Measurements from ENCODE around the gene HIPK4. TPM values are rescaled to one million over a fixed set of nuclear protein-coding genes. Genes with fewer than 3 reads are reported as not detected.

The HIPK4 gene
- total and polyA plus RNA-seq, 2 of the 4 experiments (the other 2 are of a cell fraction), result 0.12 to 0.18 TPM

- Histone ChIP-seq H4K20me1 (ENCODE audit: insufficient read depth, low read length) (no peaks in the 10 kb centered on the region), H3K9me3 (ENCODE audit: control insufficient read depth, insufficient read depth, low read length) (no peaks in the 10 kb centered on the region), H2AFZ (replicated peaks; ENCODE audit: low read length, poor library complexity) (no peak overlapping the region), H2BK20ac (ENCODE audit: low read depth, low read length) (no peak overlapping the region), H3K23ac (ENCODE audit: low read depth, low read length) (no peak overlapping the region), H4K5ac (ENCODE audit: low read depth, low read length) (no peak overlapping the region), H3K4me1 (ENCODE audit: control insufficient read depth, insufficient read depth, low read length) (no peaks in the 10 kb centered on the region), H2BK15ac (ENCODE audit: low read depth, low read length) (no peak overlapping the region), H3K56ac (ENCODE audit: extremely low read depth, insufficient read depth, low read length) (no peak overlapping the region), H4K91ac (ENCODE audit: insufficient read depth, low read depth, low read length) (no peak overlapping the region), H3K4ac (ENCODE audit: low read depth, low read length) (no peak overlapping the region), H3K36me3 (ENCODE audit: control insufficient read depth, insufficient read depth, low read length) (peaks cover 51% of the 10 kb centered on the region), H3K9me1 (ENCODE audit: insufficient read depth, low read length) (no peaks in the 10 kb centered on the region), H4K8ac (ENCODE audit: low read depth in 2 of 2, low read length in 2 of 2) (no peak overlapping the region), H3K79me1 (ENCODE audit: low read depth in 1 of 2, low read length in 2 of 2) (peaks cover 0 to 7% of the 10 kb centered on the region in 2 experiments; a peak in 3 of 4 replicates), H2BK5ac (ENCODE audit: low read depth, low read length, poor library complexity, severe bottlenecking) (no peak overlapping the region), H2AK5ac (ENCODE audit: low read depth, low read length) (no peak overlapping the region), H3K18ac (ENCODE audit: low read depth, low read length) (no peak overlapping the region), H3K27me3 (ENCODE audit: control insufficient read depth, insufficient read depth, low read length) (no peaks in the 10 kb centered on the region), H2AK9ac (replicated peaks; ENCODE audit: low read depth, low read length, poor library complexity) (no peak overlapping the region), H3K27ac (ENCODE audit: insufficient read depth, low read length) (no peak overlapping the region), H2BK120ac (ENCODE audit: low read depth, low read length) (no peak overlapping the region), H3K4me2 (ENCODE audit: low read depth, low read length) (no peak overlapping the region), H3K14ac (replicated peaks; ENCODE audit: low read depth, low read length) (no peak overlapping the region), H3K9ac (ENCODE audit: low read depth, low read length) (no peak overlapping the region), H3K4me3 (ENCODE audit: insufficient read depth, low read depth, low read length) (no peak overlapping the region)
- dilution Hi-C loops (cut with HindIII; ENCODE audit: low sequenced_read_pairs, unreplicated experiment) (no loop called here), in situ Hi-C loops (cut with MboI; ENCODE audit: low sequenced_read_pairs) (no loop called here), intact Hi-C loops (cut with micrococcal nuclease) (no loop called here)
- TF ChIP-seq CEBPB (IDR thresholded peaks at IDR 0.05; ENCODE audit: low read depth, low read length) (no peak), FOS (IDR thresholded peaks at IDR 0.05; ENCODE audit: low read depth, low read length) (no peak), RFX5 (IDR thresholded peaks at IDR 0.05; ENCODE audit: low read depth, low read length) (no peak), RCOR1 (IDR thresholded peaks at IDR 0.05; ENCODE audit: insufficient replicate concordance, low read length) (no peak), RAD21 (IDR thresholded peaks at IDR 0.05; ENCODE audit: low read length) (no peak), MAFK (IDR thresholded peaks at IDR 0.05; ENCODE audit: low read depth, low read length) (no peak), MAZ (IDR thresholded peaks at IDR 0.05; ENCODE audit: borderline replicate concordance, low read depth, low read length) (no peak), SMC3 (IDR thresholded peaks at IDR 0.05; ENCODE audit: low read depth, low read length) (no peak), CTCF (conservative IDR thresholded peaks at IDR 0.05; ENCODE audit: low read depth, low read length) (no peak), MXI1 (IDR thresholded peaks at IDR 0.05; ENCODE audit: borderline replicate concordance, low read depth, low read length) (no peak), USF2 (IDR thresholded peaks at IDR 0.05; ENCODE audit: low read depth, low read length) (no peak), BHLHE40 (IDR thresholded peaks at IDR 0.05; ENCODE audit: low read depth, low read length) (no peak), ELK1 (IDR thresholded peaks at IDR 0.05; ENCODE audit: borderline replicate concordance, low read depth, low read length) (no peak), CHD1 (IDR thresholded peaks at IDR 0.05; ENCODE audit: low read depth, low read length) (no peak)
- no peak for DNase-seq
- ATAC-seq (ENCODE audit: low read depth), result no peak
- ChIA-PET POLR2A (ENCODE audit: unreplicated experiment) (no interaction called here), CTCF (no interaction called here)
- BruUV-seq (replicated peaks), result no TSS peak
- 96% methylated on average over 4 of the region's 5 CpGs; no CpG with 5 or more reads in 1 of the 2 experiments for WGBS, 2 experiments (ENCODE audit: extremely low coverage in 2 of 2, insufficient read length in 1 of 2)
These were observed 58.9 kb downstream of the HIPK4 start for GRCh38 chr19:40331052-40331451.

Measured in IMR-90 (cell line).